ENCODE results near the gene PDZD4. TPM values are rescaled to one million over a fixed set of nuclear protein-coding genes. Genes with fewer than 3 reads are reported as not detected.

Gene PDZD4
- total RNA-seq, 1 donor = 0.09 TPM

DNA sequence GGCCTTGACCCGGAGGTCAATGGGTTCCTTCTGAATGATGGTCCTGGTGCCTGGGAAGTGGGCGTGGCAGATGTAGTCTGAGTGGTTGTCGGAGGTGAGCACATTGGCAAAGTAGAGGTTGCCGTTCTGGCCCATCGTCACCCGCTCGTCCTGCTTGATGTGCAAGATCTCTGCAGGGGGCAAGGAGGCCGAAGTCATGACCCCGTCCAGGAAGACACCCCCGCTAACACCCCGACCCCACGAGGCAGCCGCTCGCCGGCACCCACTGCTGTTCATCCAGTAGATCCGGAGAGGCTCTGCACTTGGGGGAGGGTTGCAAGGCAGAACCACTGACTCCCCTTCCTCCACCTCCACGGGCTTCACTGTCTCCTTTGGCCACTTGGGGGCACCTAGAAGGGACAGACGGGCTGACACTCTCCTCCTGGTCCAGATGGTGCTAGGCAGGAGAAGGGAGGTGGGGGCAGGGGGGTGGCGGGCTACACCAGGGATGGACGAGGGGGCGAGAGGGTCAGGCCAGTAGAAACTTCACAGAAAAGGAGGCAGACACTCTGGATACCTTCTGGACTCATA lies 40.5 kb upstream of the PDZD4 start:
- no peak for DNase-seq (ENCODE audit: low read depth)
- H3K4me3 ChIP-seq (ENCODE audit: low read depth, low read length) = no peak overlapping the region
- TF ChIP-seq, protein P1, sequence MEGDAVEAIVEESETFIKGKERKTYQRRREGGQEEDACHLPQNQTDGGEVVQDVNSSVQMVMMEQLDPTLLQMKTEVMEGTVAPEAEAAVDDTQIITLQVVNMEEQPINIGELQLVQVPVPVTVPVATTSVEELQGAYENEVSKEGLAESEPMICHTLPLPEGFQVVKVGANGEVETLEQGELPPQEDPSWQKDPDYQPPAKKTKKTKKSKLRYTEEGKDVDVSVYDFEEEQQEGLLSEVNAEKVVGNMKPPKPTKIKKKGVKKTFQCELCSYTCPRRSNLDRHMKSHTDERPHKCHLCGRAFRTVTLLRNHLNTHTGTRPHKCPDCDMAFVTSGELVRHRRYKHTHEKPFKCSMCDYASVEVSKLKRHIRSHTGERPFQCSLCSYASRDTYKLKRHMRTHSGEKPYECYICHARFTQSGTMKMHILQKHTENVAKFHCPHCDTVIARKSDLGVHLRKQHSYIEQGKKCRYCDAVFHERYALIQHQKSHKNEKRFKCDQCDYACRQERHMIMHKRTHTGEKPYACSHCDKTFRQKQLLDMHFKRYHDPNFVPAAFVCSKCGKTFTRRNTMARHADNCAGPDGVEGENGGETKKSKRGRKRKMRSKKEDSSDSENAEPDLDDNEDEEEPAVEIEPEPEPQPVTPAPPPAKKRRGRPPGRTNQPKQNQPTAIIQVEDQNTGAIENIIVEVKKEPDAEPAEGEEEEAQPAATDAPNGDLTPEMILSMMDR (IDR thresholded peaks at IDR 0.05; ENCODE audit: insufficient read depth, low read length) = no peak

DNA sequence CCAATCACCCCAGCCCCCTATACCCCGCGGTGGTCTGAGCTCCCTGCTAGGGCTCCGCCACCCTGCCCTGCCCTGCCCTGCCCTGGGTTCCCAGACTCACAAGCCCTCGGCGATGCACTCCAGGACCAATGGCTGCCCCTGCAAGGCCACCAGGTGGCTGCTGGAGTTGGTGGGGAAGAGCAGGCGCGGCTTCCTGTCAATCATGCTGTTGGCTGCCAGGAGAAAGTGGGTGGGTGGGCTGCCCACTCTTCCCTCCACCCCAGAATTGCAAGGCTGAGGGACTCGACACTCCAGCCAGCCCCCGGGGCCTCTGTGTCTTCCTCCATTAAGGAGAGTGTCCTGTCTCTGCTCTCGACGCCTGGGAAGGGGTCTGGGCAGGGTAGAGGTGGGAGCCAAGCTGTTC lies 39.9 kb upstream of the PDZD4 start:
- TF ChIP-seq, protein P1 (IDR thresholded peaks at IDR 0.05; ENCODE audit: insufficient read depth, low read length) = no peak
- no peak for DNase-seq (ENCODE audit: low read depth)
- H3K4me3 ChIP-seq (ENCODE audit: low read depth, low read length) = no peak overlapping the region

DNA sequence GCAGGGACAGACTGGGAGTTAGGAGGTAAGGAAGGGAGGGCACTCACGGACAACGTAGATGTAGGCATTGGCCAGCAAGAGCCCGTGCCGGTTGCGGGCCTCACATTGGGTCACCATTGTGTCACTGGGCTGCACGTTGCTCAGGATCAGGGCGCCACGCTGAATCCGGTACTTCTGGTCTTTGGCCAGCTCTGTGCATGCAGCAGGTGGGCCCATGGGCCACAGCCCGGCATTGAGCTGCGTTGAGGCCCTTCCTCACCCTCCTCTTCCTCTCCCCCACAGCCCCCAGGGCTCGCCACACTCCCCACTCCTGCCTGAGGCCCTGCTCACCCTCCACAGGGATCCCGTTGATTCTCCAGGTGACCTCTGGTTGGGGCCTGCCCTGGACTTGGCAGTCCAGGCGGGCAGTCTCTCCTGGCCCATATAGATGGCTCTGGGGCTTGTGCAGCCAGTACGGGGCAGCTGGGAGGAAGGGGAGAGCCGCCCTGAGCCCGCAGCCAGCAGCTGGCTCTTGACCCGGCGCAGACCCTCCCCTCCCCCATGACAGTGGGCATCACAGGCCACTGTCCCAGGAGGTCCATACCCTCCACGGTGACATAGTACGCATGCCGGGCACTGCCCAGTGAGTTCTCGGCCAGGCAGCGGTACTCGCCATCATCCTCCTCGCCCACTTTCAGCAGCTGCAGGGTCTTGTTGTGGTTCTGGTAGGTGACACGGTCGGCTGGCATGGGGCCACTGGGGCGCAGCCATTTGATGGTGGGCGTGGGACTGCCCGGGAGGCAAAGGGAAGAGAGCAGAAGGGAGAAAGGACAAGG lies 39.3 kb upstream of the PDZD4 start:
- DNase-seq (ENCODE audit: low read depth) = no peak
- no peak overlapping the region for H3K4me3 ChIP-seq (ENCODE audit: low read depth, low read length)
- TF ChIP-seq, protein P1 (IDR thresholded peaks at IDR 0.05; ENCODE audit: insufficient read depth, low read length) = no peak

DNA sequence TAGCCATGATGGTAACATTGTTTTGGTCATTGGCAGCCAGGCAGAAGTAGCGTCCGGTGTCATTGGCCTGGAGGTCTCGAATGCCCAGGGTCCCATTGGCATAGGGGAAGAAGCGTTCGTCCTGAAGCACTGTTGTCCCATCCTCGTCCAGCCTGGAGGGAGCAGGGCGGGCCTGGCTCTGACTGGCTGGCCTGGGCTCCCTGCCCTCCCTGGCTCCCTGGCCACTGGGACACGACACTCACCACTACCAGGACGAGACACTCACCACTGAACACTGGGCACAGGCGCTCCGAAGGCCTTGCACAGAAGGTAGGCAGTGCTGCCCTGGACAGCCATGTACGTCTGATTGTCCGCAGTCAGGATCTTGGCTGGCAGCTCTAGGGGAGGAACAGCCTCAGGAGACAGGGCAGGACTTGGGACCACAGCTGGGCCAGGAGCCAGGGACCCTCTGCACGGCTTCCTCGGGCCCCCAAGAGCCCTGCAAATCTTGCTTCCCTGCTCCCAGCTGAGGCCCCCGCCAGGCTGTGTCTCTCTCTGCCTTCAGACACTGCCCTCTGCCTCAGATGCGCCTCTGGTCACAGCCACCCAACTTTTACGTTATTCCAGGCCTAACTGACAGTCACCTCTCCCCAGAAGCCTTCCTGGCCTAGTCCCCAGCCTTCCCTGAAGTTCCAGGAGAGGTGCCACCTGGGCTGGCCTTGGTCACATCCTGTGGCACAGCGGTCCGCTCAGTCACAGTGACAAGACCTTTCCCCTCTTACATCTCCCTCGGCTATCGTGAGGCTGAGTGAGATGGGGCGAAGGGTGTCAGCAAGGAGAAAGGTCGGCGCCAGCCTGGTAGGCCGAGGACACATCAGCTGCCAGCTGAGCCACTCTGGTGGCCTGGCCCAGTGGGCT lies 38.5 kb upstream of the PDZD4 start:
- H3K4me3 ChIP-seq (ENCODE audit: low read depth, low read length) = no peak overlapping the region
- TF ChIP-seq, protein P1 (IDR thresholded peaks at IDR 0.05; ENCODE audit: insufficient read depth, low read length) = no peak
- DNase-seq (ENCODE audit: low read depth) = no peak

DNA sequence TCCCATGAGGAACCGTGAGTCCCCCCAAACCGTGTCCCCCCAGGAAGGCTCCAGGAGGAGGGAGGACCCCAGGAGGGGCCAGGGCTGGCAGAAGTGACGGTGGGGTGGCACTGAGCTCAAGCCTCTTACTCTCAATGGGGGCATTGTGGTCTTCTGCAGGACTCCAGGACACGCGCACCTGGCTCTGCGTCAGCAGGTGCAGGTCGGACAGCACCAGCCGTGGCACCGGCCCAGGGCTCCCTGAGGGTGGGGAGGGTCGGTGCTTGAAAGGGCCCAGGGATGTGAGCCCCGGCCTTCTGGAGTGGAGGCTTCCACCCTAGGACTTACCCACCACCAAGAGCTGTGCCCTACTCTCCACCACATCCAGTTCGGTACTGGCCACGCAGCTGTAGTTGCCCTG lies 37.3 kb upstream of the PDZD4 start:
- TF ChIP-seq, protein P1 (IDR thresholded peaks at IDR 0.05; ENCODE audit: insufficient read depth, low read length) = no peak
- DNase-seq (ENCODE audit: low read depth) = no peak
- H3K4me3 ChIP-seq (ENCODE audit: low read depth, low read length) = no peak overlapping the region

DNA sequence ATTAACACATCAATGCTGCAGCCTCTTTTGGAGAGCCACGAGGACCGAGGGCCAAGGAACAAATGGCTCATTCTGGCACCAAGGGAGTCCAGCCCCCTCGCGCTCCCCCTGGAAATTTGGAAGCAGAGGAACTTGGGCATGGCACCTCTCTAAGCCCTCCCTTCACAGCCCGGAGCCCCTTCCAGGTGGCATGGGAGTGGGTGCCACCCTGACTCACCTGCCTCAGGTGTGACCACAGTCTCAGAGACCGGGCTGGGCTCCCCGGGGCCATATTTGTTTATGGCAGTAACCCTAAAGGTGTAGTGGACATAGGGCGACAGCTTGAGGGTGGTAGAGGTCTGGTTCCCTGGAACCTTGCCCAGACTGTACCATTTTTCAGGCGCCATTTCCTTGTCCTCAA lies 36.8 kb upstream of the PDZD4 start:
- no peak overlapping the region for H3K4me3 ChIP-seq (ENCODE audit: low read depth, low read length)
- DNase-seq (ENCODE audit: low read depth) = no peak
- TF ChIP-seq, protein P1 (IDR thresholded peaks at IDR 0.05; ENCODE audit: insufficient read depth, low read length) = no peak

Measured in fibroblast of the aortic adventitia (primary cell).